HepG2 (cell line): Measurements from ENCODE around the gene APLP1. TPM values are rescaled to one million over a fixed set of nuclear protein-coding genes. Genes with fewer than 3 reads are reported as not detected.

ENCODE experiments used
- GPN1 ChIP-seq: sonication (generic); formaldehyde crosslinking; IDR thresholded peaks from 2 replicates; pipeline ENCODE4 v1.5.1; 2020; ENCODE audit warnings: missing genetic modification reagents, borderline replicate concordance
- JARID2 ChIP-seq: sonication (generic); formaldehyde crosslinking; IDR thresholded peaks from 2 replicates; pipeline ENCODE4 v1.8.1; 2023; ENCODE audit warnings: missing genetic modification reagents, inconsistent platforms; ENCODE audit not compliant: insufficient replicate concordance
- RAD21 ChIP-seq: fragments of 450-650 bp; formaldehyde crosslinking; IDR thresholded peaks from 2 replicates; pipeline ENCODE4 v1.5.0; 2020; ENCODE audit warnings: mild to moderate bottlenecking
- RARA ChIP-seq: IDR thresholded peaks from 2 replicates; pipeline ENCODE4 v1.6.1; 2016; ENCODE audit warnings: missing genetic modification reagents, missing compliant biosample characterization
- REST ChIP-seq, 2 experiments: IDR thresholded peaks; 2 replicates each; pipeline ENCODE4 v1.6.1; 2011 to 2012; ENCODE audit warnings: low read length in 2 of 2, borderline replicate concordance in 1 of 2, low read depth in 1 of 2, mild to moderate bottlenecking in 1 of 2, moderate library complexity in 1 of 2
- SKI ChIP-seq: fragments of 450-650 bp; IDR thresholded peaks from one replicate; pipeline ENCODE4 v1.6.1; 2018; ENCODE audit warnings: mild to moderate bottlenecking; ENCODE audit not compliant: partially characterized antibody
- SOX5 ChIP-seq: IDR thresholded peaks from 2 replicates; pipeline ENCODE4 v1.6.1; 2016; ENCODE audit warnings: borderline replicate concordance
- SPEN ChIP-seq: sonication (generic); formaldehyde crosslinking; IDR thresholded peaks from 2 replicates; pipeline ENCODE4 v1.5.1; 2020; ENCODE audit warnings: low read depth, mild to moderate bottlenecking, missing genetic modification reagents
- TRAFD1 ChIP-seq: sonication (generic); formaldehyde crosslinking; IDR thresholded peaks from 2 replicates; pipeline ENCODE4 v1.5.1; 2020; ENCODE audit warnings: missing genetic modification reagents, mild to moderate bottlenecking, borderline replicate concordance
- ZHX2 ChIP-seq, 2 experiments: sonication (generic) in 1 of 2; formaldehyde crosslinking in 1 of 2; IDR thresholded peaks; 2 replicates each; pipeline versions ENCODE4 v1.6.1 to v1.9.0; 2014 to 2022; ENCODE audit warnings: antibody characterized with exemption in 1 of 2, borderline replicate concordance in 1 of 2, inconsistent platforms in 1 of 2, low read depth in 1 of 2, missing genetic modification reagents in 1 of 2
- ZNF263 ChIP-seq: sonication (generic); formaldehyde crosslinking; IDR thresholded peaks from 2 replicates; pipeline ENCODE4 v1.4.0; 2020; ENCODE audit warnings: missing genetic modification reagents
- ZNF335 ChIP-seq: sonication (generic); formaldehyde crosslinking; IDR thresholded peaks from 2 replicates; pipeline ENCODE4 v1.4.0; 2020; ENCODE audit warnings: missing genetic modification reagents
- ZNF678 ChIP-seq: sonication (generic); formaldehyde crosslinking; IDR thresholded peaks from 2 replicates; pipeline ENCODE4 v1.4.0; 2020; ENCODE audit warnings: mild to moderate bottlenecking, missing genetic modification reagents
- ZSCAN21 ChIP-seq: sonication (generic); formaldehyde crosslinking; IDR thresholded peaks from 2 replicates; pipeline ENCODE4 v1.8.0; 2022; ENCODE audit warnings: mild to moderate bottlenecking, missing genetic modification reagents, moderate library complexity, borderline replicate concordance
- polyA plus RNA-seq, 8 experiments: library from polyadenylated mRNA; depleted of rRNA in 3 of 8; stranded (reverse) in 7 of 8; unstranded in 1 of 8; fragments of >200 nt; fragmentation: Illumina TruSeq in 4 of 8; extraction: Trizol in 4 of 8; gene quantifications; 2 replicates each; pipeline versions ENCODE4 v1.2.1 to v1.2.3, GENCODE V29; 2011 to 2016; ENCODE audit warnings: low read depth in 4 of 8, missing spikeins in 1 of 8, mixed read lengths in 1 of 8; ENCODE audit not compliant: insufficient read depth in 1 of 8
- total RNA-seq, 5 experiments: library from RNA; depleted of rRNA; stranded (reverse); fragments of >200 nt; fragmentation: Illumina TruSeq; extraction: Trizol; gene quantifications; 2 replicates each; pipeline ENCODE4 v1.2.3, GENCODE V29; 2016; ENCODE audit warnings: low read depth in 1 of 5

Gene APLP1
- total and polyA plus RNA-seq, 2 of the 13 experiments (the other 11 are each of a cell fraction or from before 2014, with no cell fraction given) = 2.0 to 2.9 TPM

GRCh38 chr19:35846038-35846668, 22.2 kb upstream of the APLP1 start (continued):
- peak; percentile 10 to 74; a peak in 3 of 4 replicates for TF ChIP-seq REST (IDR thresholded peaks at IDR 0.05; ENCODE audit: borderline replicate concordance in 1 of 2, low read depth in 1 of 2, low read length in 2 of 2)
- no peak for TF ChIP-seq GPN1 (CRISPR knock-in tag)
- no peak for TF ChIP-seq ZHX2 (IDR thresholded peaks at IDR 0.05; ENCODE audit: low read depth)
- TF ChIP-seq ZHX2 (CRISPR knock-in tag; IDR thresholded peaks at IDR 0.05; ENCODE audit: borderline replicate concordance) = no peak
- no peak for TF ChIP-seq JARID2
- no peak for TF ChIP-seq ZNF678 (CRISPR knock-in tag)
- TF ChIP-seq SKI = peak; percentile 65
- 0 out of 2 replicates have a peak, but pooled peaks have one; percentile 19 for TF ChIP-seq SOX5 (CRISPR knock-in tag)
- peak; percentile 49; the same call in 1 of the 2 replicates for TF ChIP-seq SPEN (CRISPR knock-in tag)
- peak; percentile 85 for TF ChIP-seq ZNF263 (CRISPR knock-in tag)
- no peak for TF ChIP-seq ZNF335 (CRISPR knock-in tag)
- TF ChIP-seq RAD21 (CRISPR knock-in tag) = no peak
- peak; percentile 81 for TF ChIP-seq RARA
- 0 out of 2 replicates have a peak, but pooled peaks have one; percentile 53 for TF ChIP-seq ZSCAN21 (CRISPR knock-in tag)
- no peak for TF ChIP-seq TRAFD1 (CRISPR knock-in tag)
